NCI-H446 treated with DMSO at 0.1 percent for 48 hours (cell line): ENCODE data around the gene ZNF618.
"Not testable (repeated sequence)": the region's sequence is repeated elsewhere in the genome, so short reads cannot be mapped to it uniquely, and the experiment has no call there.

Source experiments
- DNase-seq: peaks from one replicate; lab custom pipeline; 2025; lab: John Stamatoyannopoulos, UW

ZNF618 gene

DNA sequence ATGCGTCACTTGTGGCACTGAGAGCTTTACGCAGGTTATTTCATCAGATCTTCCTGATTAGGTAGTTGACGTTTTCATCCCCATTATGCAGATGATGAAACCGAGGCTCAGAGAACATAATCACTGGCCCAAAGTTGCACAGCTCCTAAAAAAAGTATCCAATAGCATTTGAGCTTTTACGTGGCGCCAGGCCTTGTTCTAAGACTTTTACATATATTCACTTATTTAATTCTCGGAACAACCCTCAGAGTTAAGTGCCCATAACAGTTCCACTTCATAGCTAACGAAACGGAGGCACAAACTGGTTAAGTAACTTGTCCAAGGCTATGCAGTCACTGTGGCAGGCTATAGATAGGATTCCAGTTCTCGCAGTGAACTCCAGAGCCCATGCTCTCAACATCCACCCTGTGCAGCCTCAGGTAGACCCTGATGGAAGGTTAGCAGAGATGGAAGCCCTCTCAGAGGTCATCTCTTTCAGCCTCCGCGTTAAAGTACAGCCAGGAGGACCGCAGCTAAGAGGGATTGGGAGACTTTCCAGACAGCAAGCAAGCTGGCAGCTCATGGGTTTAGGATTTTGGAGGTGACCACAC lies 162.7 kb downstream of the ZNF618 start:
- DNase-seq = no peak

DNA sequence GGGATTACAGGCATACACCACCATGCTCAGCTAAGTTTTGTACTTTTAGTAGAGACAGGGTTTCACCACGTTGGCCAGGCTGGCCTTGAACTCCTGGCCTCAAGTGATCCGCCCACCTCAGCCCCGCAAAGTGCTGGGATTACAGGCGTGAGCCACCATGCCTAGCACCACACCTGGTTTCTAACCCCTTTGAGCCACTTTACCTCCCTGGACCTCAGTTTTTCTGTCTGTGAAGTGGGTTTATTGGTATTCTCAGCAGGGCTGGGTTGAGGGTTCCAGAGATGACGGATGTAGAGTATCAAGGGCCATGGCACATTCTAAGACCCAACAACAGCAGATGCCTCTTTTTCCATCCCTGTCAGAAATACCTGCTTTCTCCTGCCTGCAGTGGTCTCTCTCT lies 163.4 kb downstream of the ZNF618 start:
- no peak for DNase-seq

DNA sequence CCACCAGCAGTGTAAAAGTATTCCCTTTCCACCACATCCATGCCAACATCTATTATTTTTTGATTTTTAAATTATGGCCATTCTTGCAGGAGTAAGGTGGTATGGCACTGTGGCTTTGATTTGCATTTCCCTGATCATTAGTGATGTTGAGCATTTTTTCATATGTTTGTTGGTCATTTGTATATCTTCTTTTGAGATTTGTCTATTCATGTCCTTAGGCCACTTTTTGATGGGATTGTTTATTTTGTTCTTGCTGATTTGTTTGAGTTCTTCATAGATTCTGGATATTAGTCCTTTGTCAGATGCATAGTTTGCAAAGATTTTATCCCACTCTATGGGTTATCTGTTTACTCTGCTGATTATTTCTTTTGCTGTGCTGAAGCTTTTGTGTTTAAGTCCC lies 167.6 kb downstream of the ZNF618 start:
- DNase-seq = not testable (repeated sequence)

DNA sequence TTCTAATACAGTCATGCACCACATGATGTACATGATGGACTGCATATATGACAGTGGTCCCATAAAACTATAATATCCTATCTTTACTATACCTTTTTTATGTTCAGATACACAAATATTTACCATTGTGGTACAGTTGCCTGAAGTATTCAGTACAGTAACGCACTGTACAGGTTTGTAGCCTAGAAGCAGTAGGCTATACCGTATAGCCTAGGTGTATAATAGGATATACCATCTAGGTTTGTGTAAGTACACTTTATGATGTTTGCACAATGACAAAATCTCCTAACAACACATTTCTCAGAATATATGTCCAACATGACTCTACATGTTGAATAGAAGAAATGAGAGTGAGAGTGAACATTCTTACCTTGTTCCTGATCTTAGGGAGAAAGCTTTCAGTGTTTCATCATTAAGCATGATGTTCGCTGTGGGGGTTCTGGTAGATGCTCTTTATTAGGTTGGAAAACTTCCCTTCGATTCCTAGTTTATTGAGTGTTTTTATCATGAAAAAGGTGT lies 170.2 kb downstream of the ZNF618 start:
- DNase-seq = no peak

DNA sequence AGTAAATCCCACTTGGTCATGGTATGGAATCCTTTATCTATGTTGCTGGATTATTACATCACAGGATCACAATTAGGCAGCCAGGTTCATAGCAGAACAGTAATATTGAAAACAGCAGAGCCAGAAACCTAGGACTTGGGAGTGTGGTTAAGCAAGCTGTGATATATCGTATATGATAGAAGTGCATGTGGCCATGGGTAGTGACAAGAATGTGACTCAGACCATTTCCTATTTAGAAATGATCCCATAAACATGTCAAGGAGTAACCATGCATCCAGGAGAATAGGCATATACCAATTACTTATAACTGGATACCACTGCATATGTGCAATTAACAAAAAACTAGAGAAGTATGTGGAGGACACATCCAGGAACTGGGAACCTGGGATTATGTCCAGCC lies 170.8 kb downstream of the ZNF618 start:
- no peak for DNase-seq

DNA sequence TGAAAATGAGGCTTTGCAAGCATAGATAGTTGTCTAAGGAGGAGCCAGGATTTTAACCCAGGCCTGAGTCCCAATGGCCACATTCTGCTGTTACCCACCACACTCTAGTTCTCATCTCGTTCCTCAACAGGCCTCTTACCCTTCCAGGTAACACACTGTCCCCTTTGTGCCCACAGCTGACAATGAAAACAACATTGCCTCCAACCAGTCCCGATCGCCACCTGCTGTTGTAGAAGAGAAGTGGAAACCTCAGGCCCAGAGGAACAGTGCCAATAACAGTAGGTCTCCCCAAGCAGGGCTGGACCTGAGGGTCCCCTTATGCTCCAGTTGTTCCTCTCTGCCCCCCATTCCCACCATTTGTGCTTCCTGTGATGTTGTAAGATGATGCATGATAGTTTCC lies 171.6 kb downstream of the ZNF618 start:
- no peak for DNase-seq

DNA sequence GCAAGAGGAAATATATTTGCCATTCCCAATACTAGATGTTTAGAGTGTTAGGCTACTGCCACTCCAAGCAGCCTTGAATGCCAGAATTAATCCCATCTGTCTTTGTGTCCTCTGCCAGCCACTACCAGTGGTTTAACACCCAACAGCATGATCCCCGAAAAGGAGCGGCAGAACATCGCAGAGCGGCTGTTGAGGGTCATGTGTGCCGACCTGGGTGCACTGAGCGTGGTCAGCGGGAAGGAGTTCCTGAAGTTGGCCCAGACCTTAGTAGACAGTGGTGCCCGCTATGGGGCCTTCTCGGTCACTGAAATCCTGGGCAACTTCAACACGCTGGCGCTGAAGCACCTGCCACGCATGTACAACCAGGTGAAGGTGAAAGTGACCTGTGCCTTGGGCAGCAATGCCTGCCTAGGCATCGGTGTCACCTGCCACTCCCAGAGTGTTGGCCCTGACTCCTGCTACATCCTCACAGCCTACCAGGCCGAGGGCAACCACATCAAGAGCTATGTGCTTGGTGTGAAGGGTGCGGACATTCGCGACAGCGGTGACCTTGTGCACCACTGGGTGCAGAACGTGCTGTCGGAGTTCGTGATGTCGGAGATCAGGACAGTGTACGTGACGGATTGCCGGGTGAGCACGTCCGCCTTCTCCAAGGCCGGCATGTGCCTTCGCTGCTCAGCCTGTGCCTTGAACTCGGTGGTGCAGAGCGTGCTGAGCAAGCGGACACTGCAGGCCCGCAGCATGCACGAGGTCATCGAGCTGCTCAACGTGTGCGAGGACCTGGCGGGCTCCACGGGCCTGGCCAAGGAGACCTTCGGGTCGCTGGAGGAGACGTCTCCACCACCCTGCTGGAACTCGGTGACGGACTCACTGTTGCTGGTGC lies 172.7 kb downstream of the ZNF618 start:
- no peak for DNase-seq

DNA sequence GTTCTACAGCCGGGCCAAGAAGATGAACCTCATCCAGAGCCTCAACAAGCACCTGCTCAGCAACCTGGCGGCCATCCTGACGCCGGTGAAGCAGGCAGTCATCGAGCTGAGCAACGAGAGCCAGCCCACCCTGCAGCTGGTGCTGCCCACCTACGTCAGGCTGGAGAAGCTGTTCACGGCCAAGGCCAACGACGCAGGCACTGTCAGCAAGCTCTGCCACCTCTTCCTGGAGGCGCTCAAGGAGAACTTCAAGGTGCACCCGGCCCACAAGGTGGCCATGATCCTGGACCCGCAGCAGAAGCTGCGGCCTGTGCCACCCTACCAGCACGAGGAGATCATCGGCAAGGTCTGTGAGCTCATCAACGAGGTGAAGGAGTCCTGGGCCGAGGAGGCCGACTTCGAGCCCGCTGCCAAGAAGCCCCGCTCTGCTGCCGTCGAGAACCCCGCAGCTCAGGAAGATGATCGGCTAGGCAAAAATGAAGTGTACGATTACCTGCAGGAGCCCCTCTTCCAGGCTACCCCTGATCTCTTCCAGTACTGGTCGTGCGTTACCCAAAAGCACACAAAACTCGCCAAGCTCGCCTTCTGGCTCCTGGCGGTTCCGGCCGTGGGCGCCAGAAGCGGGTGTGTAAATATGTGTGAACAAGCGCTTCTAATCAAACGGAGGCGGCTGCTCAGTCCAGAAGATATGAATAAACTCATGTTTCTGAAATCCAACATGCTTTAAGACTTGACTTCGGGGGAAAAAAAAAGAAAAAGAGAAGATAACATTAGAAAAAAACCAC lies 173.5 kb downstream of the ZNF618 start:
- DNase-seq = no peak

DNA sequence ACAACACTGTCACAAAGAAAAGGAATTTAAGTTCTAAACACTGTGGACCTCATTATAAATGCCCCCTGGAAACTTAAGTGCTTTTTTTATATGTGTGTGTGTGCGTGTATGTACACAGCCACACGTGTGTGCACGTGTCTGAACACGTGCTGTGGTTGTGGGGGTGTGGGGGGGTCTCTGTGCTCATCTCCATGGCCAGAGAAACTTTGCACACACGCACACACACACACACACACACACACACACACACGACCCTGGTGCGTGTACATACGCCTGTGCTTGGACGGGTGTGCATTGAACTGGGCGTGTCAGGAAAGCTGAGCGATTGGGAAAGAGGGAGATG lies 174.1 kb downstream of the ZNF618 start:
- DNase-seq = no peak

DNA sequence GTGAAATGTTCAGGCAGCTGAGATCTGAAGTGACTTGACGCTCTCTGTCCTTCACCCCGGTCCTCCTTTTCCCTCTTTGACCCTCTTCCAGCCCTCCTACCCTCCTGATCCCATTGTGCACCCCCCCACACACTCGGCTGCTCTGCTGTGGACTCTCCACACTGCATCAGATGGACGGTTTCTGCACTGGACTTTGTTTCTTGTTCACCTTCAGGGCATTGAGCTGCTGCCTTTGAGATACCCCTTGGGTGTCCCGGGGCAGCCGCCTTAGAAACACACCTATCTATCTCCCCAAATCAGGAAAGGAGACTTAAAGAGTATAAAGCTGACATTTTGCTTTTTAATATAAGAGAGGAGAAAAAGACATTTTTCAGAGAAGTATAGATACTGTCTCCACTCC lies 174.5 kb downstream of the ZNF618 start:
- no peak for DNase-seq

DNA sequence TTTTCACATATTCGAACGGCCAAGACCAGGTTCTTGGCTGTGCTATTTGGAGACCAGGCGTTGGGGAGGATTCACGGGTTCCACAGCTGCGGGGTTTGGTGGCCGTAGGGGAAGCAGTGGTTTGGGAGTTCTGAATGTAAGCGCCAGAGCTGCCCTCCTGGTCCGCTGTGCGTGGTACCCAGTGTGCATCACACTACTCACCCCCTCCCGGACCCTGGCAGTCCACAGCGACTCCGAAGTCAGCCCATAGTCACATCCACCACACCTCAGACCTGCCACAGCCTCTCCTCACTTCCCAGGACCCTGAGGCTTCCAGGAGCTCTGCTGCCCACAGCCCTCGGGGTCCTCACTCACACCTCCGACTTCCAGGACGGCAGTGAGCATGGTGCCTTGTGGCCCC lies 175.2 kb downstream of the ZNF618 start:
- DNase-seq = no peak

DNA sequence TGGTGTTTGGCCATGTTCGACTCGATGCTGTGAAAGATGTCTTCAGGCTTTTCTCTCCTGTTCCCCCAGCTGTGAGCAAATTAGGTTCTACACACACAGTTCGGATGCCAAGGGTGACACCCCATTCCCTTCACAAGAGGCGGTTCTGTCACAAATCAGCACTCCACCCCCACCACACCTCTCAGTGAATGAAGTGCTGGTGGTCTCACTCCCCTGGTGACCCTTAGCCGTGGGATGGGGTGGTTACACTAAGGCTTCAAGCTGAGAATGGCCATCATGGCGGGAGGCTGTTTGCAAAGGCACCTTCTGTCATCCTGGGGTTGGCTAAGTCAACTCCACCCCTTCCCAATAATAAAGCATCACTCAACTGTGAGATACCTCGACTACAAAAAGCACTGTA lies 175.6 kb downstream of the ZNF618 start:
- DNase-seq = no peak

DNA sequence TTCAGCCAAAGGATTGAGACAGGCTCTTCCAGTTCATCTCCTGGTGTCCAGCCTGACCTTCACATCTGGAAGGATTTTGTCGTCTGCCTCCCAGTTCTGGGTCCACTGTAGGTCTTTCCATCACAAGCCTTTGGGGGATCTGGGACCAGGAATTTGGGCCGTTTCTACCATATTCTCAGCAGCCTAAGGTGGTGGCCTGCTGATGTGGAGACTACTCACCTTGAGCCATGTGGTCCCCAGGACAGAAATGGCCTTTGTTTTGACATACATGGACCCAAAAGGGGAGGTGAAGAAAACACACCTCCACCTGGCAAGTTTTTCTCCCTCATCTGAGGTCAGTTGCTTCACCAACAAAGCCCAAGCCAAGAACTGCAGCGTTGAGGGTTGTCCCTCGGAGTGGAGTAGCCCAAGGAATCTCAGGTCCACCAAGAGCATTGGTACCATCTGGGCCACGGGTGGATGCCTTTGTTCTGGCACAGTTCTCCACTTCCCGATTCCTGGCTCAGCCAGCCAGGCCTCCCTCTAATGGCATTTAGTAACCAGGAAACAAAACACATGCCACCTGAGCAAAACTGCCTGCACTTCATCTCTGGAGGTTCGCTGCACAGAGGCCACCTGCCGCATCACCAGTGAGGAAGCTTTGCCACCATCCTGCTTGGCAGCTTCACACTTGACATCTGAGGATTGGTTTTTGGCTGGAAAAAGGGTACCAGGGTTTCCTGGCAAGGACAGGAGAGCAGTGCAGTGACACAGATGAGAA lies 177.3 kb downstream of the ZNF618 start:
- DNase-seq = no peak

DNA sequence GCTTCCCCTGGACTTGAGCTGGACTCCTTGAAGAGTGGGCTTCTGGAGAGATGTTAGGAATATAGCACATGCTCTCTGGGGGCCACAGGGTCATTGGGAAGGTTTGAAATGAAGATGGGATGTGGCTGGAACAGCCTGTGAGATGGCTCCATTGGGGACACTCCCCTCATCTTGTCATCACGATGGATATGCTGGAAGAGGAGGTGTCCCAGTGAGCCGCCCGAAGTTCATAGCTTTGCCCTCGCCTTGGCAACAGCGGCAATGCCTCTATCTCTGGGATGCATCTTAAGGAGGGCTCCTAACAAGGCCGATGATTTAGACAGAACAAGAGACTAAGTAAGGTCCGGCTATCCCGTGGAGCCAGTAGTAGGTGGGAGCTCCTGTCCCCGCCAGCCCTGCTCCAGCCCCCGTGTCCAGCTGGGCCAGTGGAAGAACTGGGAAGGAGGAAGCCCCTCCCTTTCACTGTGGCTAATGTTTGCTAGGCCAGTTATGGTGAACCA lies 178.1 kb downstream of the ZNF618 start:
- DNase-seq = no peak

DNA sequence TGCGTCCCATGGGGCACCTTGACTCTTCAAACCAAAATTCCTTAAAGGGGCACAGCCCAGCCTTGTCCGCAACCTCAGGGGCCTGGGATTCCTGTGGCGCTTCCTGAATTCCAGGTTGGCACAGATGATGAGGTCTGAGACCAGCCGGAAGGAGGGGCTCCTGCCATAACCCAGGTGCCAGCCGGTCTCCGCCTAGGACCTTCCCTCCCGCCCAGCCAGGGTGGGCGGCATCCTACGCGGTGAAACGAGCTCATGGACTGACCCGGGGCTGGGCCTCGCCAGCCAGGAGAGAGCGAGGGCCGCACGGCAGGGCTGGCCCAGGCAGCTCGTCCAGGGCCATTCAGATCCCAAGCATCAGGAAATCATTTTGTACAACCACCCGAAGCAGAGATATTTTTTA lies 179.0 kb downstream of the ZNF618 start:
- DNase-seq = no peak

DNA sequence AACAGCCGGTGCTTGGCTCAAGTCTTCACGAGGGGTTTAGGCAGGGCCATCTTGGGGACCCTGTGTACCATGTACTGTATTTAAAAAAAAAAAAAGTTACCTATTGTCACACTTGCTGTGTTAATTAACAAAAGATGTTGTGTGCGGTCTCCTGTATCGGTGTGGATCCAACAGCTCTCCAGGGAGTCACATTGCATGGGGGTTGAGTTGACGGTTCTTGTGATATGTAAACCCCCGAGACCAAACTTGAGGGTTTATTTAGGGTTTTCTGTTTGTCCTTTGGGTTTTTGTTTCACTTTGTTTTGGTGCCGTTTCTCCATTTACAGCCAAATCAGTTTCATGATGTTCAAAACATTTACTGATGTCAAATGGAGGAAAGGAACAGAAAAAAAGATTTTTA lies 179.8 kb downstream of the ZNF618 start:
- no peak for DNase-seq

DNA sequence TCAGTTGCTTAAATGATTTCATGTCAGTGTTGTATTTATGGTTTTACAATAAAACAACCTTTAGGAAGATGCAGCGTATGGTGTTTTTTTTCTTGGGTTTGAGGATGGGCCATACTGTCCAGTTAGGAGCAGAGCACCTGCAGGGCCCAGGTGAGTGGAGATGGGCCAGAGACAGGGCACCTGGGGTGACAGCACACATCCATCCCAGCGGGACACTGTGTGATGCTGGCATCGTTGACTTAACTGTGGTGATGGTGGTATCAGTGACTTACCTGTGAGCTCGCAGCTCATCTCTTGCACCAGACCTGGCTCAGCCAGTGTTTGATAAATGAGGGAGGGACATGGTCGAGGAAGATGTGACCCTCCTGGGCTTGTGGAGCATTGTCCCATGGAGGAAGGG lies 180.4 kb downstream of the ZNF618 start:
- no peak for DNase-seq

DNA sequence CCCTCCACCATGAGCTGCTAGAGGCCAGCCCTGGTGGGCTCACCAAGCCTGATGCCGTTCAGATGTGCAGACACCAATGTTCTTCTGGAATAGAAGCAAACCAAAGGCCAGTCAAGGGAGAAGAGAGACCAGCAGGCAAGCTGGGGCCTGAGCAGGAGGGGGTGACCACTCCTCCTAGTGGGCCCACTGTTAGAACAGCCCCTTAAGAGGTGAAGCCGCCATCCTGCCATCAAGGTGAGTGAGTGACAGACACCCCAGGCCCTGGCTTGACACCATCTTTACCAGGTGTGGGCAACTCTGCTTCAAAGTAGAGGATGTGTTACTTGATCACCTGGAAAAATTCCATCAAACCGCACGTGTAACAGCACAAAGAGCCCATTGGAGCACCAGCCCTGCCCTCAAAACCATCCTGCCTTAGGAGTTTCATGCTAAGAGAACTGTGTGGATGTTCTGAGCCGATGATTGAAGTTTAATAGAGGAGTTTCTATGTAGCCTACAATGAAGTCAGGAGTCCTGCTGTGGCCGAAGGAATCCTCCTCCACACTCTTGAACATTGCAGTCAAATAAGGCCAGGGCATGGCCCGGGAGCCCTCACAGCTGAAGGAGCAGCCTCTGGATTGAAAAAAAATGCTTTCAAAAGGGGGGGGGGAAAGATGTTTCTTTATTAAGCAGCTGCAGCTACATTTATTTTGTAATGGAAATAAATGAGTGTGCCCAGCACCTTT lies 181.2 kb downstream of the ZNF618 start:
- DNase-seq = no peak

DNA sequence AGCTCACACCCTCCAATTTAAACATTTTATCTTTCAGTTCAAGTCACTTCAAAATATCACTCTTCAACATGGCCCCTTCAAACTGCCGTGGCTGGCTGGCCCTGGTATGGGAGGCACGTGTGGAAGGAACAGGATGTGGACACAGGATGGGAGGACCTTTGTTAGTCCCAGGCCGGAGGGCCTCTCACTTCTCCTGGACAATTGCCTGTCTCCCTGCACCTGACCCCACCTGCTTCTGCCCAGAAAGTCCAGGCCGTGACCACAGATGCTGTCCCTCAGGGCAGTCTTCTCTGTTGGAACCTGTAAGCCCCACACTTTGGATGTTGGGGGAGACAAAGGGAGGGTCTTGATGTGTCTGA lies 182.6 kb downstream of the ZNF618 start:
- no peak for DNase-seq

DNA sequence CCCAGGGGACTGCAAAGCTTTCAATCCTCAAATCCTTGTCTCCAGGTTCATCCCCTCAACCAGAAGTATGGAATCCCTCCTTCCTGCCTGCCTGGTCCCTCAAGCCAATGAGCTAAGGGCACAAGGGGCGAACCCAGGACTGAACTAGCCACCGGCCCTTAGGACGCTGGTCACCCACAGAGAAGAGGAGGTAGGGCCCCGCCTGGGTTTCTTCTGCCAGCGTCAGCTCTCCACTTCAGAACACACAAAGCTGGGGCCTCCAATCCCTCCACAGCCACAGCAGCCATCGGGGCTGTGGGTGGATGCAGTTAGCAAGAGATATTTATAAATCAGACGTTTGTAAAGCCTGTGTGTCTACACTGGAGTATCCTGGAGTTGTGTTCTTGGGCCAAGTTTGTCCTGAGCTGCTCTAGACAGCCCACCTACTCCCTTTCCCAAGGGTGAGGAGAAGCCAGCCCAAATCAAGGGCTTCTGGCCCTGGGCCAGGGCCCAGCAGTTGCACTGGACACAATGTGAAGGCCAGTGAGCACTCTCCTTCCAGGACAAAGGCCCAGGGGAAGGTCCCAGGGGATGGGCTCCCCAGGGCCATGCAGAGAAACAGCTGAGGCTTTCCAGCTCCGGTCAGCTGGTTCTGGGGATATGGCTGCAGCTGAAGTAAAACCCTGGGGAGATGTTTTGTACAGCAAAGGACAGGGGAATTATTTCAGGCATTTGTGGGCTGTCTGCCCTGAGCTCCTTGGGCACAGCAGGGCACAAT lies 183.1 kb downstream of the ZNF618 start:
- no peak for DNase-seq

DNA sequence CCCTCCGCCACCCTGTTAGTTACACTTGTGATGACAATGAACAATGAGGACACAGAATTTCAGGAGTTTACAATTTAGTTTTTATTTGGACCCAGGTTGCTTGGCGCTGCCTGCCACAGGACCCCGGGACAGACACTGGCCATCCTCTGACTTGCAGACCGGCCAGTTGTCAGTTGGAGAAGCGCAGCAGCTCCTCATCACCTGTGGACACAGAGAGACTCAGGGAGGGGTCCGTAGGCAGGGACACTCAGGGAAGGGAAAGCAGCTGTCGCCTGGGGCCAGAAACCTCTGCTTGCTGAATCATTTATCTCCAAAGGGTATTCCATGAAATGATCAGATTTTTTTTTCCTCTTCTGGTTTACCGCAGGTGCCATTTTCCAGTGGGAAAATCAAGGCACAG lies 184.0 kb downstream of the ZNF618 start:
- DNase-seq = no peak
